CD4-positive, alpha-beta T cell treated with Interleukin-21 for 1 hour (primary cell): Measurements from ENCODE around the gene RAPGEF6.
"Not testable (repeated sequence)": the region's sequence is repeated elsewhere in the genome, so short reads cannot be mapped to it uniquely, and the experiment has no call there.

Experiments used
- DNase-seq: peaks from one replicate; pipeline ENCODE4 v3.0.0-alpha.2; 2020

The RAPGEF6 gene

DNA sequence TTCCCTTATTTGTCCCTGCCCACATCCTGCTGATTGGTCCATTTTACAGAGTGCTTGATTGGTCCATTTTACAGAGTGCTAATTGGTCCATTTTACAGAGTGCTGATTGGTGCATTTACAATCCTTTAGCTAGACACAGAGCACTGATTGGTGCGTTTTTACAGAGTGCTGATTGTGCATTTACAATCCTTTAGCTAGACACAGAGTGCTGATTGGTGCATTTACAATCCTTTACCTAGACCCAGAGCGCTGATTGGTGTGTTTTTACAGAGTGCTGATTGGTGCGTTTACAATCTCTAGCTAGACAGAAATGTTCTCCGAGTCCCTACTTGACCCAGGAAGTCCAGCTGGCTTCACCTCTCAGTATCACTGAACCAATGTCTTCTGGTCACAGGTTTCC is 147.7 kb downstream of the RAPGEF6 start:
- not testable (repeated sequence) for DNase-seq

DNA sequence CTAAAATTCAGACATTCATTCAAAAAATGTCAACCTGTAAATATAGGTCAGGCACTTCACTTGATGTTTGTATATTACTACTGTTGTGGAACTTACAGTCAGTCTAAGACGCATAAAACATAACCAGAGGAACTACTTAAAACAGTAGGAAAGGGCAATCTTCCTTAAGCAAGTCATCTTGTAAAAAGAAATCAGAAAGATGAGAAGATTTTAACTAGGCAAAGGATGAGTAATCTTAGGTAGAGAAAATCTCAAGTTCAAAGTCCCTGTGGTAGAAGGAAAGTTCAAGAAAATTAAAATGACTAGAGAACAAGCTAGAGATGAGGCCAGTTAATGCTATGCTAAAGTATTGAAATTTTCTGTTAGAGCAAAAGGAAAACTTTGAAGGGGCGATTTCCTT is 152.4 kb downstream of the RAPGEF6 start:
- no peak for DNase-seq

DNA sequence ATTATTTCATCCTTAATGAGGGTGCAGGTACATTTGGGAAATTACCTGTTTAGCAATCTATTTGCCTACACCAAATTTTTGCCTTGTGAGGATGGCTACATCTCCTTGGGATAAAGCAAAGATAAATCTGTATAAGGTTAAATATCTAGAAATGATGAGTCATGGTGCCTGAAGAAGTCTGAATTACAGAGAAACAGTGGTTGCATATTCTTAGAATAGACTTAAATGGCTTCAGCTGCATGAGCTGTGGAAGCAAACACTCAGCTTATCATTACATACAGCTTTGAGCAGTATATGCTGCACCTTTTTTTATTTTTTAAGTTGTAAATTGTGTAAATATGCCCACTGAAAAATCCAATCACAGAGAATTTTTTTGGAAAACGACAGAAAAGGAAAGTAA is 153.5 kb downstream of the RAPGEF6 start:
- DNase-seq: no peak

DNA sequence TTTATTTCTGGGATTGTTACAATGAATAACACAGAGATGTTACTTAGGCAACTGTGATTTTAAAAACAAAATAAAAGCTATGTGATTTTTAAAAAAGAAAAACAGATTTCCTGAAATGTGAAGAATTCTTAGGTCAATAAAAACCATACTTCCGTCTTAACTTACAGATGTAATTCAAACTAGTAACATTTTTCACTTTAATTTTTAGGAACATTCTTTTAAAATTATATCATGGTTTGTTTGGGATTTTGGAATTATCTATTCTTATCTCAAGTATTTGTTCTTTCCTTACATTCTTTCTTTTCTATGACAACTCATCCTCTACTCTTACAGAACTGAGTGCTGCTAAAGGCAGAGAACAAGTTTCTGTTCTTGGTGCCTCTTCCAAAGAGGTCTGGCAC is 159.5 kb downstream of the RAPGEF6 start:
- no peak for DNase-seq

DNA sequence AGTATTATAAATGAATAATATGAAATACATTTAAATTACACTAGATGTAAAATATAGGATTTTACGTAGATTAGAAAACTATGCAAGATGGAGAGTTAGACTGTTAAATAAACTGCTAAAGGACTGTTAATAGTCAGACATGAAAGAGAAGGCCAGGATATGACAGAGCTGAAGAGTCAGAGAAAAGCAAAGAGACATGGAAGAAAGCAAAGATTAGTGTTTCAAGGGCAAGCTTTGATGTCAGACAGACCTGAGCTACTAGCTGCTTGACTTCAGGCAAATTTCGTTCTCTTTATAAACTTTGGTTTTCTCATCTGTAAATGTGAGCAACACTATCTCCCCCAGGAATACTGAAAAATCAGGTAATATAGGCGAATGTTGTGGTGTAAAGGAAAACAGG is 161.3 kb downstream of the RAPGEF6 start:
- no peak for DNase-seq

DNA sequence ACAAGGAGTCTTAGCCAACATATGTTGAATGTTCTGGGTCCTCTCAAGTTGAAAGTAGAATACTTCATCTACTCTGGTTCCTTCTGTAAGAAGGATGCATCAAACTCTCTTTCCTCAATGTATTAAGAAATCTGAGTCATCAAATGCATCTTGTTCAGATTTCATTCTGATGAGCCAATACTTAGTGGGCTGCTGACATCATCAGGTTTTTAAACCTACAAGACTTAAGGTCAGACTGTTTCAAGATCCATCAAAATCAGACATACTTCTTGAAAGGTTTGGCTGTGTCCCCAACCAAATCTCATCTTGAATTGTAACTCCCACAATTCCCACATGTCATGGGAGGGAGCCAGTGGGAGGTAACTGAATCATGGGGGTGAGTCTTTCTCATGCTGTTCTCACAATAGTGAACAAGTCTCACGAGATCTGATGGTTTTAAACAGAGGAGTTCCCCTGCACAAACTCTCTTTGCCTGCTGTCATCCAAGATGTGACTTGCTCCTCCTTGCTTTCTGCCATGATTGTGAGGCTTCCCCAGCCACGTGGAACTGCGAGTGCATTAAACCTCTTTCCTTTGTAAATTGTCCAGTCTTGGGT is 168.8 kb downstream of the RAPGEF6 start:
- DNase-seq: no peak

DNA sequence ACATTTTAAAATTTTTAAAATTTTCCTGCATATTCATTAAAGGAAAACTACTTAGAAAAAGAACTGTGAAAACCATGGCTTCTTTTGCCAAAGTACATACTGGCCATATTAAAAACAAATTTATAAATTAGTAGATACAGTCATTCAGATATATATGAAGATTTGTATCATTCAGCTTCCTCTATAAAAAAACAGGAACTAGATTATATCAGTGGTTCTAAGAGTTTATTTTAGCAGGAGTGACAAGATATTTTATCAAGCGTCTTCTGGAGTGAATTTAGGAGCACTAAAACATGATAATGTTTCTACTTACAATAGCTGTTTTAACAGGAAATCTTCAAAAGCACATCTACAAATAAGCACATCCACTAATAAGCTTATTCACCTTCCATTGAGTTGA is 171.4 kb downstream of the RAPGEF6 start:
- DNase-seq: no peak

DNA sequence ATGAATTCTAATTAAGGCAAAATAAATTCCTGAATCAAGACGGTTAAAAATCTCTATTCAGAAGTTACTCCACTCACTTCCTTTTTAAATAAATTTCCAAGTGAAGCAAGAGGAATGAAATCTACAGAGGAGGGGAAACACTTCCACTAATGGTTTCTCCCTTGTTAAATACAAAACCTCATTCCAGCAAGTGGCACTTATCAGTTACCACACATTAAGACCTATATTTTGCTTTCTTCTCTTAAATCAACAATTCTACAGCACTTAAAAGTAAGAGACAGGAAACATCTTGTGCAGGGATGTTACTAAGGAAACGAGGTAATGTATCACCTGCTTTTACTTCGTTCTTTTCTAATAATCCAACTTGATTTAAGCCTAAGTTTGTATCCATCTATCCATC is 172.6 kb downstream of the RAPGEF6 start:
- DNase-seq: no peak

DNA sequence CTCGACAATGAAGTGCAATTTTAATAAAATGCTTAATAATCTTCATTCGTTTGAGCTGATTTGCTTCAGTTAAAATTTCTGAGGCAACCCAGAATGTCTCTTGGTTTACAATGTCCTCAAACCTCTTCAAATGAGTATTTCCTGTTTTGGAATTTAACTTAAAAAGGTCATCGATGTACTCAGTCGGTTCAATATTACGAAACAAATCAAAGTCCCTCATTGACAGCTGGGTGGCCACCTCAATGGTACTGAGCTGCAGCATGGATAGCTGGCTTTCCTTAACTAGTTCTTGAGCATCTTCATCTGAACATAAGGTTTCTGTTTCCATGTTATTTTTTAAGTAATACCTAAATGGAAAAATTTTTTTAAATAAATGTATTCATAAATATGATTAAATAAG is 173.3 kb downstream of the RAPGEF6 start:
- no peak for DNase-seq

DNA sequence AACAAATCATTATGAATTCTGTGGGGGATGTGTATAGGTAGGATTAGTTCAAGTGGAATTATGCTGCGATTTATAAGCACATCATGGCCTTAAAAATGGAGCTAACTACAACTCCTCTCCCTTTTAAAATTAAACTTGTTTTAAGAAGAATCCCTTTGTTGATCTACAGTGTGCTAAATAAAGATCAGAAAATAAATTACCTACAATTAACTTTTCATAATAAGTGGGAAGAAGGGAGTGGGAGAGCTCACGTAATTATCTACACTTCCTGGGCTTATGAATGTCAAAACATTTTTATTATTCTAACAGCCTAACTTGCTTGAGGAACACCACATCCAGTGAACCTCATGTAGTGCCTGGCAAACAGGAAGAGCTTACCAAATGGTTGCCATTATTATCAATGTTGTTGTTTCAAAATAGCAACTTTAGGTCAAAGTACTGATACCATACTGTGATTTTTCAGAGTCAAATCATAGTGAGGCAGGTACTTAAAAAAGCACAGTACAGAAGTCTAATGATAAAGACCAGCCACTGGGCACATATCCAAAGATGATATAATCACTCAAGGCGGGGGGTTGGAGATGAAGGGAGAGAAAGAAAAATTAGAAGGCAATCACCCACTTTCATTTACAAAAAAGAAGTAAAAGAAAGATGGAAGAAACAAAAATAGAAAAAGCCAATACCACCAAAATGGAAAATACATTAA is 174.0 kb downstream of the RAPGEF6 start:
- DNase-seq: no peak

DNA sequence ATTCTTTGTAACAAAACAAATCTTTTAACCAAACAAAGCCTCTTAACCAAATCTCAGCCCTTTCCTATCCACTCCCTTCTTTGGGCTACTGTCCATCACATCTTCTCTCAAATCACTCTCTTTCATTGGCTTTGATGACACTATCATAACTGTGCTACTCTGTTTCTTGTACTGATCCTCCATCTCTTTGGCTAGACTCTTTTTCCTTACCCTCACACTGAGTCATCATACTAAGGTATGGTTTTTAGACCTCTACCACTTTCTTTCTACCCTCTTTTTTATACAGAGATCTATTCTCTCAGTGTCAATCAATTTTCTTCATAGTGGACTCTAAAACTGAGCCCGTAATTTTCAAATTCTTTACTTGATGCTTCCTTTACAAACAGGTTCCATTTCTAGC is 174.9 kb downstream of the RAPGEF6 start:
- DNase-seq: no peak

DNA sequence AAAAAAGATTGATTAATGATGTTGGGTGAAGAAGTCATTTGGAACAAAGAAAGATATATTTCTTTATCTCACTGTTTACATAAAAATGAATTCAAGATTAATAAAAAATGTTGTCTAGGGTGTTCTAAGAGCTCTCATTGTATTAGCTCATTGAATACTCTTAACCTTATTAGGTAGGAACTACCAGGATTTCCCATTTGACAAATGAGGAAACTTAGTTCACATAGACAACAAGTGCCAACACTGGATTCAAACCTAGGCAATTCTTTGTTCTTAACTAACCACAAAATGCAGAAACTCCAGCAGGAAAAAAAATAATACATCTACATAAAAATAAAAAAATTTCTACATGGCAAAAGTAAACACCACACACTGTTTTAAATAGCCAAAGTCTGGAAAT is 175.8 kb downstream of the RAPGEF6 start:
- no peak for DNase-seq

DNA sequence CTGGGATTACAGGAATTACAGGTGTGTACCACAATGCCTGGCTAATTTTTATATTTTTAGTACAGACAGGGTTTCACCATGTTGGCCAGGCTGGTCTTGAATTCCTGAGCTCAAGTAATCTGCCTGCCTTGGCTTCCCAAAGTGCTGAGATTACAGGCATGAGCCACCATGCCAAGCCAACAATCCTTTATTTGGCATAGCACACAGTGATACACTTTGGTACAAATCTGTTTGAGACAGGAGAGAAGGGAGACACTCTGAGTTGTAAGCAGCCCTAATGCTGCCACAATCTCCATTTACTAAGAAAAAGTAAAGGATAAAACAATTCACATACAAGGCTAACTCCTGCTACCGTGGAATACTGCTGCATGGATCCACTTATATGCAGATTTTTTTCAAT is 177.8 kb downstream of the RAPGEF6 start:
- no peak for DNase-seq

DNA sequence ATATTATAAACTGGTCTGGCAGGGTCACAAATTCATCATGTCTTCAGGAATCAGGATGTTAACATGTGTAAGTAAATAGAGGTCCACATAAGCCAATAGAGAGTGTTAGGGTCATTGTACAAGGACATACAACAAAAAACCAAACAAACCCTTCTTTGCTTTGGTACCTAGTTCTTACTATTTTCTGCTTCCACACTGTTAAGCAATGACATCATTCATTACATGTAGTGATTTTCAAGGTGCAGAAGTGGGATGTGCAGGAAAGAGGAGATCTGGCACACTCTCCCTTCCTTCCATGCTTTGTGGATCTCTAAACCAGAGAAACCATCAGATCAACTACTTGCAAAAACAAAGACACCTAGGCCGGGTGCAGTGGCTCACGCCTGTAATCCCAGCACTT is 184.1 kb downstream of the RAPGEF6 start:
- DNase-seq: no peak

DNA sequence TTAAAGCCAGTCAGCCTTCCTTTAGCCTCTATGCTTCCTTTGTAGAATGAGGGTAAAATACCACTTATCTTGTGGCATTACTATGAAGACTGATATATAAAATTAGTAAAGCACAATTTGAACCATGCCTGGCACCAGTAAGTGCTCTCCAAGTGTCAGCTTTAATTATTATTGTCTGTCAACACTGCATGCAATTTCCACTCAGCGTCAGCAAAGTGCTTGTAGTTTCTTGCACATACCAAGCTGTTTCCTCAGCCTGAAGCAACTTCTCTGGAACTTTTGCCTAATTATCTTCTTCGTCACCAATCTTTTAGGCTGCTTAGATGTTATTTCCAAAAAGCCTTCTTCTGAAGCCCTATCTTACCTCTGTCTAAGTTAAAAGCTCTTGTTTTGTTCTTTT is 193.8 kb downstream of the RAPGEF6 start:
- DNase-seq: no peak

DNA sequence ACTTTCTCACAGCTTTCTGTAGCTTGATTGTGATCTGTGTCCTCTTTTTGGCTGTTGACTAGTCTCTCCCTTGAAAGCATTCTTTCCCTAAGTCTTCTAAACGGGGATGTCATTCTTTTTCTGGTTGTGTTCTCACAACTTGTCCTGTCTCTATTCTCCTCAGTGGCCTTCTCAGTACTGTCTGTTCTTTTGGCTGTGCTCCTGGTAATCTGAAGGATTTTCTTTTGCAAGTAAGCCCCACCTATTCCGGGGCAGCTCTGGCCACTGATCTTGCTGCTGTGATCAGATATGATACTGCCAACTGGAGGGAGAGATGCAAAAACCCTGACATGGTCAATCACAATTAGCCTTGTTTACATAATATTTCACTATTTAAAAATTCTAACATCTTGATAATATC is 198.9 kb downstream of the RAPGEF6 start:
- no peak for DNase-seq

DNA sequence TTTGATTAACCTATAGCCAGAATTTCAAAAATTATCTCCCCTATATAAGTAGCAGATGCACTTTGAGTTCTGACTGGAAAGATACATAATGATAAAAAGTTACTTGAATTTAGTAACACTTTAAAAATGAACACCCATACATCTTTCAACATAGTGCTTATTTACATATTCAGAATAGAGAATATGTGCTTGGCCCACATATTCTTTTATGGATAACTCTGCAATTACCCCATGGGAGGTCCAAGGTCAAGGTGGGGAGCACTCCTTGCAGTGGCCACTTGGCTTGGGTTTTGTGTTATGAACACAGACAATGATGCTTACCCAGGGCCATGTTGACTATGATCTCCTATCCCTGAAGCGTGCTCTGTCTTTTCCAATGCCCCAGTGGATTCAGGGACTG is 201.9 kb downstream of the RAPGEF6 start:
- DNase-seq: no peak

DNA sequence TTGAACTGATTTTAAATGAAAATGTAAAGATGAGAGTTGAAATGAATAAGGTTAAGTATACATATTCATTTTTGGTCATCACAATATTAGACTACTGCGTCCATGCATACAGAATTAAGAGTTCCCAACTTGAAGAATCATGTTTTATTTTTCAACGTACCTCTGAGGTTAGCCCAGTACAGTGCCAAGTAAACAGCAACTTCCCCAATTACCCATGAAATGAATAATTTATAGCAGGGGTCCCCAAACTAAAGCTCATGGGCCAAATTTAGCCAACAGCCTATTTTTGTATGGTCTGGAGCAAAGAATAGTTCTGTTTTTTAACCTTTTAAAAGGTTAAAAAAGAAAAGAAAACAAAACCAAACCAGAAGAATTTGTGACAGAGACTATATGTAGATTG is 203.2 kb downstream of the RAPGEF6 start:
- no peak for DNase-seq

DNA sequence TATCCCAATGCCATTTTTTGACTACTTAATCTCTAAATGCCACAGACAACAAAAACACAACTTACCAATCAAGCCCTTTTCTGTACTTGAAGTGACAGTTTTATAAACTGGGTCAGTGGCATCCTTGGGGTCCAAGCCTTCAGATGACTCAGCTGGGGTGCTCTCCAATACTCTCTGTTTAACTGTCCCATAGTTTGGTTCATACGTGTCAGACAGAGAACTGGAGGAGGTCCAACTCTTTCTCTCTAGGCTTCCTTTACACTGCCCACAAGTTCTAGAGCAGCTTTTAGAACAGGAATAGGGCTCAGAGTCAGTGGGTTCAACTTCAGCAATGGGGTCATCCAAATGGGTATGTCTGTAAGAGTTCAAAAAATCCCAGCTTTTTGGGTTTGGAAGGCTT is 204.2 kb downstream of the RAPGEF6 start:
- DNase-seq: no peak

DNA sequence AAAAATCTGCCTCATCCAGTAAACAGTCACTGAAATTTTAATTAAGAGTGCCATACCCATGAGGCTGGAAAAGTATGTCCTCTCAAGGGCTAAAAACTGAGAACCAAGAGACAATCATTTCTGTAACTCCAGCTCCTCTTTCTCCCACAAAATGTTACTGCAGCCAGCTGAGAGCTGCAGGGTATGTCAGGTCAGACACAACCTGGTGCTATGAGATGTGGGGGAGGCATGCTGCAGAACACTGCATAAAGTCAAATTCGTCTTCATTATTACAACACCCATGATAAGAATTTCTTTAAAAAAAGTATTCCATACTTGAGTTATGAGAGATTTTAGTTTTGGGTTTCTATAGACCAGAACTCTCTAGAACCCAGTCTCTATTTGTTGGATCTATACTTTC is 209.0 kb downstream of the RAPGEF6 start:
- DNase-seq: no peak

DNA sequence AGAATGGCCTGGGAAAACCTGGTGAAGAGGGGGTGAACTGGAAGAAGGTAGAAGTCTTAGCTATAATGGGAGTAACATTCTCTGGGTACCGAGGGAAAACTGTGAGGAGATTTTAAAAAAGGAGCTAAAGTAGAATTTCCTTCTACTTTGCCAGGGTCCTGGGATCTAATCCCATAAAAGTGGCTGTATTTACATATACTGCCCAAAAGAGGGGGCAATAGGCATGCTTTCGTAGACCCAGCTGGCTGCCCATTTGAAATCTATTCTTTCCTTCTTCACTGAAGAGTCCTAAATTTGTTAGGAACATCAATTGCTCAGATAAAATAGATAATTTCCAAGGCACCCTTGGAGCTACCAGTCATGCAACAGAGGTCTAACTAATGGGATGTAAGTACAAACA is 212.0 kb downstream of the RAPGEF6 start:
- no peak for DNase-seq

DNA sequence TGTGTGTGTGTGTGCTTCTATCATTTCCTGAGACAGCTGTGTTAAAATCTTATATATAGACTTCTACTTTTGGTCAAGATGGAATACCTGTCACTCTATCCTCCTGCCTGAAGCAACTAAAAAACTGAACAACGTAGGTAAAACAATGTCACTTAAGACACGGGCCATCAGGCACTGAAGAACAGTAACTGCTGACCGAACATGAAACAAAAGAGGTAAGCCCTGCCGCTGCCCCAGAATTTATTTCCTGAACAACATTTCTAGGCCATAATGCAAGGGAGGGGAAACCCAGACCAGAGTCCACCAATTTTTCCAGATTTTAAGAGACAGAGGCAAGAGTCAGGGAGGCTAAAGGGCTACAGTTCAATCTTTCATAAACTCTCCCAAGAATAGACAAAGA is 215.2 kb downstream of the RAPGEF6 start:
- no peak for DNase-seq

DNA sequence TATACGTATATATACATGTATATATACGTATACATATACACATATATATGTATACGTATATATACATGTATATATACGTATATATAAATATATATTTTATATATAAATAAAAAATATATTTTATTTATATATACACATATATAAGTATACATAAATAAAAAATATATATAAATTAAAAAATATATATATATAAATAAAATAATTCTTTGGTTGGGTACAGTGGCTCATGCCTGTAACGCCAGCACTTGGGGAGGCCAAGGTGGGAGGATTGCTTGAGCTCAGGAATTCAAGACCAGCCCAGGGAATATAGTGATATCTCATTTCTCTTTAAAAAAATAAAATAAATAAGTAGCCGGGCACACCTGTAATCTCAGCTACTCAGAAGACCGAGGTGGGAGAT is 216.2 kb downstream of the RAPGEF6 start:
- DNase-seq: no peak

DNA sequence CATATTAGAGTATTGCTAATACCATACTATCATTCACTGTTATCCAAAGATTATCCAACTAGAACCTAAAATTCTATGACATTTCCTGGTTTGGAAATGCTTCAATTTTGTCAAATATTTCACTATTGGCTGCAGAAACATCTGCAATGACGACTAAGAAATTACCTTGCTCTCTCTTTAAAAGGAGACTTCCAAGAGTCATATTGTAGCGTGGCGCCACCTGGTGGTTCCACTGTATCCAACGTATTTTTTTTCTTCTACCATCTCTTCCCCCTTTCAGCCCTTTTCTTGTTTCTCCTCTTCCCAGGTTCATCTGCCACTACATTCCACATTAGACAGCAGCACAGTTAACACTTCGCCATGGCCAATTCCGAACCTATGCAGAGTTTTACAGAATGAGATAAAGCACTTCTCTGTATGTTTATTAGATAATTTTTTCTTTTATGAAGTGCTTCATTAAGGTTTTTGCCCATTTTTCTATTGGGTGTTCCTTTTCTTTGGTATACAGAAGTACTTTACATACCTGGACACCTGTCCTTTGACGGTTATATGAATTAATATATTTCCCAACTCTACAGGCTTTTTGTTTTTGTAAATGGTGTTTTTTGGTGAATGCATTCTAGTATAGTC is 217.7 kb downstream of the RAPGEF6 start:
- DNase-seq: peak; percentile 84

DNA sequence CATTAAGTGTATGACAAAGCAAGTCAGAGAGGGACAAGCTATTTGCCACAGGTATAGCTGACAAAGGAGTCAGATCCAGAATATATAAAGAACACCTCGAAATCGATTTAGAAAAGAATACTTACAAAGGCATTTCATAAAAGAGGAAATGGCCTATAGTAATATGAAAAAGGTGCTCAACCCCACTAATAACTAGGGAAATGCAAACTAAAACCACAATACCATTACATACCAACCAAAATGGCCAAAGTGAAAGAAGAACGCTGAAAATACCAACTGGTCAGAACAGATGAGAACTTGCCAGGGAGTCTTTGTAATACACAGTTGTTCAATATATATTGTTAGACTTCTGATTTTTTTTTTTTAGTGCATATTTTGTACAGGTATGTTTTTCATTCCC is 218.3 kb downstream of the RAPGEF6 start:
- no peak for DNase-seq
